GM12878 (cell line): ENCODE results near the gene CLPTM1L. TPM values are rescaled to one million over a fixed set of nuclear protein-coding genes. Genes with fewer than 3 reads are reported as not detected.
"Not testable (repeated sequence)": the region's sequence is repeated elsewhere in the genome, so short reads cannot be mapped to it uniquely, and the experiment has no call there.

ENCODE experiments used
- ATAC-seq: fragments of 200-7000 bp; cut with Tn5 transposase; 3 replicates; pipeline ENCODE4 v1.9.1; 2020; ENCODE audit warnings: mild to moderate bottlenecking, moderate library complexity
- BruUV-seq: library from RNA; stranded (reverse); fragments of 400-500 nt; replicated peaks from 2 replicates; lab custom pipeline; 2021; lab: Mats Ljungman, UMichigan
- CTCF ChIA-PET: fragments of 300-600 bp; sonication (Branson Sonifier 250); formaldehyde crosslinking; extraction: SDS; loops from one replicate; lab custom pipeline; 2021; ENCODE audit warnings: inconsistent platforms; lab: Yijun Ruan, JAX
- POLR2A ChIA-PET: fragments of 350-600 bp; formaldehyde crosslinking; extraction: SDS; loops from one replicate; lab custom pipeline; 2021; ENCODE audit warnings: inconsistent platforms; lab: Charles Lee
- RAD21 ChIA-PET: fragments of 300-600 bp; sonication (Branson Sonifier 250); formaldehyde crosslinking; loops from one replicate; lab custom pipeline; 2023; ENCODE audit warnings: antibody characterized with exemption; ENCODE audit not compliant: unreplicated experiment; lab: Charles Lee
- SMC1A ChIA-PET: fragments of 300-600 bp; sonication (Branson Sonifier 250); formaldehyde crosslinking; loops from one replicate; lab custom pipeline; 2023; ENCODE audit not compliant: unreplicated experiment, uncharacterized antibody; lab: Charles Lee
- DNase-seq: peaks from one replicate; pipeline ENCODE4 v3.0.0-alpha.2; 2011; ENCODE audit warnings: low read depth, low spot score
- FAIRE-seq: peaks from 3 replicates; lab custom pipeline; 2011; peaks lifted over from hg19 to GRCh38; lab: Jason Lieb, UNC
- H2AFZ ChIP-seq: 2 replicates; pipeline ENCODE4 v1.6.0; 2011; ENCODE audit warnings: low read depth, low read length, control low read depth; ENCODE audit not compliant: control insufficient read depth
- H3K27ac ChIP-seq: 2 replicates; pipeline ENCODE4 v1.5.1; 2011; ENCODE audit warnings: control low read depth; ENCODE audit not compliant: control insufficient read depth, insufficient read depth
- H3K27me3 ChIP-seq, 2 experiments: replicated peaks in 1 of 2; 2 replicates each; pipeline versions ENCODE4 v1.6.0 to v1.6.1; 2011; ENCODE audit warnings: low read length in 1 of 2; ENCODE audit not compliant: control insufficient read depth in 2 of 2, insufficient read depth in 2 of 2
- H3K36me3 ChIP-seq, 2 experiments: 2 replicates each; pipeline ENCODE4 v1.5.1; 2011; ENCODE audit warnings: low read length in 1 of 2; ENCODE audit not compliant: control insufficient read depth in 2 of 2, insufficient read depth in 2 of 2
- H3K4me1 ChIP-seq: 2 replicates; pipeline ENCODE4 v1.6.1; 2011; ENCODE audit warnings: mild to moderate bottlenecking, low read length, moderate library complexity, mixed read lengths; ENCODE audit not compliant: control insufficient read depth, insufficient read depth
- H3K4me2 ChIP-seq: 2 replicates; pipeline ENCODE4 v1.6.0; 2011; ENCODE audit warnings: control low read depth; ENCODE audit not compliant: control insufficient read depth, insufficient read depth
- H3K4me3 ChIP-seq: fragments of 200-600 bp; sonication (generic); 2 replicates; pipeline ENCODE4 v1.5.1; 2016
- H3K79me2 ChIP-seq: 2 replicates; pipeline ENCODE4 v1.6.0; 2011; ENCODE audit warnings: low read length; ENCODE audit not compliant: control insufficient read depth, insufficient read depth
- H3K9ac ChIP-seq: 2 replicates; pipeline ENCODE4 v1.8.0; 2011; ENCODE audit warnings: low read length, control low read depth, mixed read lengths; ENCODE audit not compliant: control insufficient read depth, insufficient read depth
- H3K9me3 ChIP-seq: replicated peaks from 3 replicates; pipeline ENCODE4 v1.5.1; 2011; ENCODE audit warnings: mild to moderate bottlenecking, low read length; ENCODE audit not compliant: control insufficient read depth, insufficient read depth
- H4K20me1 ChIP-seq: 2 replicates; pipeline ENCODE4 v1.6.0; 2011; ENCODE audit not compliant: control insufficient read depth, insufficient read depth
- ASH2L ChIP-seq: fragments of 300-600, 200-600 bp; sonication (generic); IDR thresholded peaks from 2 replicates; pipeline ENCODE4 v1.6.1; 2017; ENCODE audit warnings: low read depth, mild to moderate bottlenecking, borderline replicate concordance
- MXI1 ChIP-seq: fragments of 150-350 bp; IDR thresholded peaks from 2 replicates; pipeline ENCODE4 v1.6.1; 2011; ENCODE audit warnings: low read depth, mild to moderate bottlenecking, inconsistent platforms, low read length, improper control_type of control experiment
- SMAD5 ChIP-seq: IDR thresholded peaks from 2 replicates; pipeline ENCODE4 v1.6.1; 2016; ENCODE audit warnings: antibody characterized with exemption, low read depth
- WGBS: methylation state at CpG from one replicate; pipeline ENCODE4 v1.1.6; 2016; ENCODE audit warnings: low lambda C conversion rate; ENCODE audit not compliant: insufficient replicate concordance, insufficient coverage; ENCODE audit errors: missing lambda C conversion rate; 5-methylcytosine and 5-hydroxymethylcytosine counted together
- in situ Hi-C: fragments of 300-500 bp; cut with MboI; formaldehyde crosslinking; loops from 9 replicates; pipeline ENCODE4 v1.14.3; 2018; ENCODE audit warnings: mixed read lengths
- intact Hi-C: fragments of 100-400 bp; cut with micrococcal nuclease; formaldehyde crosslinking; loops from one replicate; pipeline ENCODE4 v1.14.2; 2022; ENCODE audit not compliant: unreplicated experiment
- polyA plus RNA-seq, 11 experiments: library from polyadenylated mRNA; depleted of rRNA in 4 of 11; unstranded in 6 of 11; stranded (reverse) in 5 of 11; fragments of >200 nt; fragmentation: Nextera tagmentation in 4 of 11; fragmentation: Illumina TruSeq in 1 of 11; extraction: Ambion mirVana in 4 of 11; extraction: Trizol in 1 of 11; gene quantifications; 1 replicate in 1 of 11; 2 replicates in 10 of 11; pipeline versions ENCODE4 v1.2.1 to v1.2.3, GENCODE V29; 2011 to 2016; ENCODE audit warnings: inconsistent platforms in 2 of 11, missing spikeins in 2 of 11, low read depth in 1 of 11
- total RNA-seq, 4 experiments: library from RNA; depleted of rRNA in 3 of 4; stranded (reverse); fragments of >200 nt in 3 of 4; fragmentation: Illumina TruSeq in 1 of 4; extraction: Trizol in 1 of 4; gene quantifications; 2 replicates each; pipeline versions ENCODE4 v1.2.1 to v1.2.3, GENCODE V29; 2013 to 2021
- TF ChIP-seq, protein P1 (sequence below): fragments of 450-650 bp; IDR thresholded peaks from 2 replicates; pipeline ENCODE4 v1.6.1; 2017; ENCODE audit warnings: antibody characterized with exemption, mild to moderate bottlenecking, moderate library complexity
- TF ChIP-seq, protein P2 (sequence below): IDR thresholded peaks from 2 replicates; pipeline ENCODE4 v1.6.1; 2012; ENCODE audit warnings: mild to moderate bottlenecking, low read depth, low read length

Gene CLPTM1L
- total and polyA plus RNA-seq, 10 of the 15 experiments (the other 5 are each of a cell fraction or from before 2014, with no cell fraction given), result 2.9 to 278 (median 135) TPM

DNA sequence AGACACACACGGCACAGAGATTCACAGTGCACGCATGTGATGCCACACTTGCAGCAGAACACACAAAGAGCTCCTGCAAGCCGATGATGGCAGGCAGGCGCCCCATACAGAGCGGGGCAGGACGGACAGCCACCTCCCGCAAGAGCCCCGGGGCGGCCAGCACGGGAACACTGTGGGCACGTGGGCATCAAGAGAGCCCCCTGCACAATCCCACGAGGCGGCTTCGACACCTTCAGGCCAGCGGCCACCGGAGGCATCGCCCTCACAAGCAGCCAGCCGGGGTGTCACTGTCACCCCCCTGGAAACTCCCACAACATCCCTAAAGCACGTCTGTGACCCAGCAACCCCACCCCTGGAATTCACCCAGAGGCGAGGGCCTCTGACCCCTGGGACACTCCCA is 68.0 kb downstream of the CLPTM1L start:
- Histone ChIP-seq H3K27ac (no peak overlapping the region), H3K4me1 (no peaks in the 10 kb centered on the region), H3K4me3 (no peak overlapping the region), H3K27me3 (no peaks in the 10 kb centered on the region), H3K9me3 (no peaks in the 10 kb centered on the region; the same call in 2 of the 3 replicates), H3K36me3 (peaks cover 0 to 14% of the 10 kb centered on the region in 2 experiments; a peak in 2 of 4 replicates), H4K20me1 (no peaks in the 10 kb centered on the region), H2AFZ (no peak overlapping the region), H3K79me2 (no peaks in the 10 kb centered on the region), H3K4me2 (no peak overlapping the region), H3K9ac (no peak overlapping the region)
- intact Hi-C loops (no loop called here), in situ Hi-C loops (no loop called here)
- DNase-seq (no peak), FAIRE-seq (no peak), ATAC-seq (no peak)
- RAD21 ChIA-PET, result no interaction called here
- POLR2A ChIA-PET, result no interaction called here
- TF ChIP-seq, protein P1, sequence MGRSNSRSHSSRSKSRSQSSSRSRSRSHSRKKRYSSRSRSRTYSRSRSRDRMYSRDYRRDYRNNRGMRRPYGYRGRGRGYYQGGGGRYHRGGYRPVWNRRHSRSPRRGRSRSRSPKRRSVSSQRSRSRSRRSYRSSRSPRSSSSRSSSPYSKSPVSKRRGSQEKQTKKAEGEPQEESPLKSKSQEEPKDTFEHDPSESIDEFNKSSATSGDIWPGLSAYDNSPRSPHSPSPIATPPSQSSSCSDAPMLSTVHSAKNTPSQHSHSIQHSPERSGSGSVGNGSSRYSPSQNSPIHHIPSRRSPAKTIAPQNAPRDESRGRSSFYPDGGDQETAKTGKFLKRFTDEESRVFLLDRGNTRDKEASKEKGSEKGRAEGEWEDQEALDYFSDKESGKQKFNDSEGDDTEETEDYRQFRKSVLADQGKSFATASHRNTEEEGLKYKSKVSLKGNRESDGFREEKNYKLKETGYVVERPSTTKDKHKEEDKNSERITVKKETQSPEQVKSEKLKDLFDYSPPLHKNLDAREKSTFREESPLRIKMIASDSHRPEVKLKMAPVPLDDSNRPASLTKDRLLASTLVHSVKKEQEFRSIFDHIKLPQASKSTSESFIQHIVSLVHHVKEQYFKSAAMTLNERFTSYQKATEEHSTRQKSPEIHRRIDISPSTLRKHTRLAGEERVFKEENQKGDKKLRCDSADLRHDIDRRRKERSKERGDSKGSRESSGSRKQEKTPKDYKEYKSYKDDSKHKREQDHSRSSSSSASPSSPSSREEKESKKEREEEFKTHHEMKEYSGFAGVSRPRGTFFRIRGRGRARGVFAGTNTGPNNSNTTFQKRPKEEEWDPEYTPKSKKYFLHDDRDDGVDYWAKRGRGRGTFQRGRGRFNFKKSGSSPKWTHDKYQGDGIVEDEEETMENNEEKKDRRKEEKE, result no peak
- TF ChIP-seq SMAD5 (no peak), ASH2L (no peak), MXI1 (no peak)
- TF ChIP-seq, protein P2, sequence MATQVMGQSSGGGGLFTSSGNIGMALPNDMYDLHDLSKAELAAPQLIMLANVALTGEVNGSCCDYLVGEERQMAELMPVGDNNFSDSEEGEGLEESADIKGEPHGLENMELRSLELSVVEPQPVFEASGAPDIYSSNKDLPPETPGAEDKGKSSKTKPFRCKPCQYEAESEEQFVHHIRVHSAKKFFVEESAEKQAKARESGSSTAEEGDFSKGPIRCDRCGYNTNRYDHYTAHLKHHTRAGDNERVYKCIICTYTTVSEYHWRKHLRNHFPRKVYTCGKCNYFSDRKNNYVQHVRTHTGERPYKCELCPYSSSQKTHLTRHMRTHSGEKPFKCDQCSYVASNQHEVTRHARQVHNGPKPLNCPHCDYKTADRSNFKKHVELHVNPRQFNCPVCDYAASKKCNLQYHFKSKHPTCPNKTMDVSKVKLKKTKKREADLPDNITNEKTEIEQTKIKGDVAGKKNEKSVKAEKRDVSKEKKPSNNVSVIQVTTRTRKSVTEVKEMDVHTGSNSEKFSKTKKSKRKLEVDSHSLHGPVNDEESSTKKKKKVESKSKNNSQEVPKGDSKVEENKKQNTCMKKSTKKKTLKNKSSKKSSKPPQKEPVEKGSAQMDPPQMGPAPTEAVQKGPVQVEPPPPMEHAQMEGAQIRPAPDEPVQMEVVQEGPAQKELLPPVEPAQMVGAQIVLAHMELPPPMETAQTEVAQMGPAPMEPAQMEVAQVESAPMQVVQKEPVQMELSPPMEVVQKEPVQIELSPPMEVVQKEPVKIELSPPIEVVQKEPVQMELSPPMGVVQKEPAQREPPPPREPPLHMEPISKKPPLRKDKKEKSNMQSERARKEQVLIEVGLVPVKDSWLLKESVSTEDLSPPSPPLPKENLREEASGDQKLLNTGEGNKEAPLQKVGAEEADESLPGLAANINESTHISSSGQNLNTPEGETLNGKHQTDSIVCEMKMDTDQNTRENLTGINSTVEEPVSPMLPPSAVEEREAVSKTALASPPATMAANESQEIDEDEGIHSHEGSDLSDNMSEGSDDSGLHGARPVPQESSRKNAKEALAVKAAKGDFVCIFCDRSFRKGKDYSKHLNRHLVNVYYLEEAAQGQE, result no peak
- CTCF ChIA-PET, result no interaction called here
- 66% methylated on average over 20 of the region's 20 CpGs for WGBS
- SMC1A ChIA-PET, result no interaction called here
- no TSS peak for BruUV-seq

DNA sequence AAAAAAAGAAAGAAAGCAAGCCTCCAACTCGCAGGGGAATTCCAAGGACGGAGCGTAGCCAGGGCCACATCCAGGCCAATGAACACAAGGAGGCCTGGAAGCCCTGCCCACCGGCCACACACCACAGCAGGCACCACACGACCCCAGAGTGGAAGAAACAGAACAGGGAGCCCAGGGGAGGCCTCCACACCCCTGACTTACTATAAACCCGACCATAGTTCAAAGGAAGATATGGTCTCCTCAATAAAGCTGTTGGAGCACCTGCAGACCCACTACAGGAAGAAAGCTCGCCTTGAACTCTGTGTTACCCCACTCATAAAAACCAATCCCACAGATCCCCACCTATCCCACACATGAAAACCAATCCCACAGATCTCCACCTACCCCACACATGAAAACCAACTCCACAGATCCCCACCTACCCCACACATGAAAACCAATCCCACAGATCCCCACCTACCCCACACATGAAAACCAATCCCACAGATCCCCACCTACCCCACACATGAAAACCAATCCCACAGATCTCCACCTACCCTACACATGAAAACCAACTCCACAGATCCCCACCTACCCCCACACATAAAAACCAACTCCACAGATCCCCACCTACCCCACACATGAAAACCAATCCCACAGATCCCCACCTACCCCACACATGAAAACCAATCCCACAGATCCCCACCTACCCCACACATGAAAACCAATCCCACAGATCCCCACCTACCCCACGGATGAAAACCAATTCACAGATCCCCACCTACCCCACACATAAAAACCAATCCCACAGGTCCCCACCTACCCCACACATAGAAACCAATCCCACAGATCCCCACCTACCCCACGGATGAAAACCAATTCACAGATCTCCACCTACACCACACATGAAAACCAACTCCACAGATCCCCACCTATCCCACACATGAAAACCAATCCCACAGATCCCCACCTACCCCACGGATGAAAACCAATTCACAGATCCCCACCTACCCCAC is 69.2 kb downstream of the CLPTM1L start:
- BruUV-seq, H3K4me3 ChIP-seq, SMC1A ChIA-PET, intact Hi-C loops, H4K20me1 ChIP-seq, H3K27me3 ChIP-seq, FAIRE-seq, H2AFZ ChIP-seq, H3K27ac ChIP-seq, H3K4me1 ChIP-seq, H3K9me3 ChIP-seq, RAD21 ChIA-PET, in situ Hi-C loops, H3K9ac ChIP-seq, DNase-seq, H3K79me2 ChIP-seq, CTCF ChIA-PET, POLR2A ChIA-PET, H3K4me2 ChIP-seq, ATAC-seq: not testable (repeated sequence)
- H3K36me3 ChIP-seq, result peaks cover 0 to 19% of the 10 kb centered on the region in 2 experiments; a peak in 2 of 4 replicates
- WGBS, result 39% methylated on average over 9 of the region's 10 CpGs
